Muscle of arm (tissue), 12 donors: ENCODE data around the gene AGTRAP. TPM values are rescaled to one million over a fixed set of nuclear protein-coding genes. Genes with fewer than 3 reads are reported as not detected.

Experiments
- DNase-seq: peaks from one replicate; pipeline ENCODE4 v3.0.0-alpha.2; 2013
- polyA plus RNA-seq, 12 donors: library from polyadenylated mRNA; unstranded; fragments of 120-200 nt; gene quantifications; one replicate each; pipeline ENCODE4 v1.2.1, GENCODE V29; 2013; ENCODE audit not compliant: insufficient read length in 12 of 12

AGTRAP gene
- polyA plus RNA-seq, 12 donors, result 14.0 to 24.3 (median 16.7) TPM; not detected in 1

GRCh38 chr1:11781297-11781696 is 45.4 kb downstream of the AGTRAP start:
- DNase-seq, result no peak

- DNase-seq, result no peak
These were observed 46.3 kb downstream of the AGTRAP start for GRCh38 chr1:11782127-11782708.

GRCh38 chr1:11783556-11783955 is 47.6 kb downstream of the AGTRAP start:
- no peak for DNase-seq

- DNase-seq, result no peak
These were observed 48.5 kb downstream of the AGTRAP start for GRCh38 chr1:11784256-11784992.

- peak; percentile 49 for DNase-seq
These were observed 49.2 kb downstream of the AGTRAP start for GRCh38 chr1:11784993-11785769.

GRCh38 chr1:11786168-11786567 is 50.2 kb downstream of the AGTRAP start:
- DNase-seq, result no peak

- no peak for DNase-seq
These were observed 51.4 kb downstream of the AGTRAP start for GRCh38 chr1:11787251-11787803.

- no peak for DNase-seq
These were observed 52.0 kb downstream of the AGTRAP start for GRCh38 chr1:11787804-11788436.

GRCh38 chr1:11788549-11789053 is 52.7 kb downstream of the AGTRAP start:
- no peak for DNase-seq

- no peak for DNase-seq
These were observed 53.5 kb downstream of the AGTRAP start for GRCh38 chr1:11789126-11790067.

- no peak for DNase-seq
These were observed 54.4 kb downstream of the AGTRAP start for GRCh38 chr1:11790101-11790879.

GRCh38 chr1:11790880-11791715 is 55.2 kb downstream of the AGTRAP start:
- peak; percentile 67 for DNase-seq

GRCh38 chr1:11792106-11792505 is 56.2 kb downstream of the AGTRAP start:
- no peak for DNase-seq

GRCh38 chr1:11793819-11794218 is 57.9 kb downstream of the AGTRAP start:
- DNase-seq, result no peak

- DNase-seq, result no peak
These were observed 58.7 kb downstream of the AGTRAP start for GRCh38 chr1:11794446-11795237.

- DNase-seq, result no peak
These were observed 59.4 kb downstream of the AGTRAP start for GRCh38 chr1:11795238-11795890.
